DOHH2 (cell line): ENCODE data around the gene REEP6.
"Not testable (repeated sequence)": the region's sequence is repeated elsewhere in the genome, so short reads cannot be mapped to it uniquely, and the experiment has no call there.

Experiments
- H3F3A ChIP-seq: fragments of 200-600 bp; sonication (generic), shearing (Covaris generic); 2 replicates; pipeline ENCODE4 v1.6.0; 2016; ENCODE audit warnings: antibody characterized with exemption, mild to moderate bottlenecking; ENCODE audit not compliant: control insufficient read depth, insufficient read depth
- H3K27ac ChIP-seq: fragments of 200-600 bp; sonication (generic); 2 replicates; pipeline ENCODE4 v1.5.1; 2014; ENCODE audit warnings: low read depth, mild to moderate bottlenecking, low read length, moderate library complexity
- H3K27me3 ChIP-seq: fragments of 200-600 bp; sonication (generic); 2 replicates; pipeline ENCODE4 v1.6.1; 2014; ENCODE audit warnings: mild to moderate bottlenecking, low read length, mixed read lengths; ENCODE audit not compliant: control insufficient read depth
- H3K36me3 ChIP-seq: fragments of 200-600 bp; sonication (generic); 2 replicates; pipeline ENCODE4 v1.6.1; 2014; ENCODE audit warnings: mild to moderate bottlenecking, low read length, moderate library complexity, mixed read lengths; ENCODE audit not compliant: control insufficient read depth
- H3K4me1 ChIP-seq: fragments of 200-600 bp; sonication (generic); 2 replicates; pipeline ENCODE4 v1.6.1; 2014; ENCODE audit warnings: mild to moderate bottlenecking, low read length, mixed read lengths; ENCODE audit not compliant: control insufficient read depth
- H3K4me2 ChIP-seq: fragments of 200-600 bp; sonication (generic); 2 replicates; pipeline ENCODE4 v1.6.0; 2014; ENCODE audit warnings: mild to moderate bottlenecking, low read length, moderate library complexity
- H3K4me3 ChIP-seq: fragments of 200-600 bp; sonication (generic); 2 replicates; pipeline ENCODE4 v1.5.1; 2014; ENCODE audit warnings: mild to moderate bottlenecking, low read length, mixed read lengths
- H3K79me2 ChIP-seq: fragments of 200-600 bp; sonication (generic); 2 replicates; pipeline ENCODE4 v1.6.1; 2014; ENCODE audit warnings: mild to moderate bottlenecking, low read length, mixed read lengths; ENCODE audit not compliant: control insufficient read depth
- H3K9me2 ChIP-seq: fragments of 200-600 bp; sonication (generic); replicated peaks from 2 replicates; pipeline ENCODE4 v1.6.1; 2014; ENCODE audit warnings: mild to moderate bottlenecking, low read length, mixed read lengths; ENCODE audit not compliant: control insufficient read depth
- H3K9me3 ChIP-seq: fragments of 200-600 bp; sonication (generic); 2 replicates; pipeline ENCODE4 v1.6.1; 2014; ENCODE audit warnings: antibody characterized with exemption, low read length, mixed read lengths; ENCODE audit not compliant: control insufficient read depth, insufficient read depth
- H4K20me1 ChIP-seq: fragments of 200-600 bp; sonication (generic); 2 replicates; pipeline ENCODE4 v1.6.0; 2014; ENCODE audit warnings: low read depth, mild to moderate bottlenecking, antibody characterized with exemption, low read length, moderate library complexity; ENCODE audit not compliant: control insufficient read depth, insufficient read depth
- EZH2phosphoT487 ChIP-seq: fragments of 200-600 bp; sonication (generic); IDR thresholded peaks from 2 replicates; pipeline ENCODE4 v1.6.1; 2017; ENCODE audit warnings: borderline replicate concordance, mild to moderate bottlenecking, antibody characterized with exemption, low read length, moderate library complexity, mixed read lengths
- TF ChIP-seq, protein P1 (sequence below): fragments of 200-600 bp; sonication (generic); IDR thresholded peaks from one replicate; pipeline ENCODE4 v1.5.1; 2014; ENCODE audit warnings: antibody characterized with exemption, mild to moderate bottlenecking, low read depth, low read length; ENCODE audit not compliant: poor library complexity, severe bottlenecking

REEP6 gene

DNA sequence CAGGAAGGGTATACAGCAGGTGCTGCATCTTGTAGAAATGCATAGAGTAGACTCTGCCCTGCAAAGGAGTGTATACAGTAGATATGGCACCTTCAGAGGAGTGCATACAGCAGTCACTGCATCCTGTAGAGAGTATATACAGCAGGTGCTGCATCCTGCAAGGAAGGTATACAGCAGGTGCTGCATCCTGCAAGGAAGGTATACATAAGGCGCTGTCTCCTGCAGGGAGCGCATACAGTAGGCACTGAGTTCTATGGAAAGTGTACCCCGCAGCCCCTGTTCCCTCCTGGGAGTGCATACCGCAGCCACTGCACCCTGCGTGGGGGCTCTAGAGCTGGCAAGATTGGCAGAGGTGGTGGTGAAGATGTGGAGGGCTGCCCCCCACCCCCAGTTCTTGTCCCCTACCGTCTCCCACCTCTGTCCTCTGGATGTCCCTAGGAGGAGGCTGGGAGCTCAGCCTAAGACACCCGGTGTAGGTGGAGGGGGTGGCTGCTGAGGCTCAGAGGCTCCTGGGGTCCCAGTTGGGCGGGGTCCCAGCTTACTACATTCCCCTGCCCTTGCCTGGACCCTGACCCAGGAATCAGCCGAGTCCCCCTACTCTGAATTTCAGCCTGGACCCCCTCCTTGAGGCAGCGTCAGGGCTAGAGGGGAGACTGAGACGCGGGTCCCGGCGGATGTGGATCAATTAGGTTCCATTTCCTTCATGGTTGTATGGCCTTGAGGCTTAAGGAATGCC lies 24.2 kb downstream of the REEP6 start:
- Histone ChIP-seq H3K27me3 (peaks cover 16% of the 10 kb centered on the region), H3F3A (no peaks in the 10 kb centered on the region), H4K20me1 (0 out of 2 replicates have a peak, but pooled peaks cover 3% of the 10 kb centered on the region), H3K4me3 (no peak overlapping the region), H3K9me3 (no peaks in the 10 kb centered on the region), H3K36me3 (no peaks in the 10 kb centered on the region), H3K27ac (no peak overlapping the region), H3K4me1 (peaks cover 10% of the 10 kb centered on the region), H3K4me2 (no peak overlapping the region), H3K79me2 (no peaks in the 10 kb centered on the region), H3K9me2 (no peaks in the 10 kb centered on the region)
- no peak for TF ChIP-seq EZH2phosphoT487

DNA sequence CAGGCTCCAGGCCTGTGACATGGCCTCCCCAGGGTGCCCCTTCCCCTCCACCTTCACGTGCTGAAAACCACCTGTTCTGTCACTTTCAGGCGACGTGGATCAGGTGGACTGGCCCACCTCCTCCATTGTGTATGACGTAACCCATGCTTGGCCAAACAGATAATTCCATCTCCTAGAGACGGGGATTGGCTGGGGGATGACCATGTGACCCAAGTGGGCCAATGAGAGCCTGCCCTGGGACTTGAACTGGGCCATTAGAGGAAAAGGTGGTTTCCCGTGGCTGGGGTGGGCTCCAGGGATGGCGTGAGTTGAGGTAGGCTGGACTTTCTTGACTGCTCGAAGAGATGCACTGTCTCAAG lies 25.4 kb downstream of the REEP6 start:
- Histone ChIP-seq H3K79me2 (no peaks in the 10 kb centered on the region), H3K4me3 (no peak overlapping the region), H4K20me1 (0 out of 2 replicates have a peak, but pooled peaks cover 3% of the 10 kb centered on the region), H3K27me3 (peaks cover 6% of the 10 kb centered on the region), H3K9me3 (no peaks in the 10 kb centered on the region), H3K27ac (no peak overlapping the region), H3K4me1 (peaks cover 10% of the 10 kb centered on the region), H3K4me2 (no peak overlapping the region), H3F3A (no peaks in the 10 kb centered on the region), H3K9me2 (no peaks in the 10 kb centered on the region), H3K36me3 (no peaks in the 10 kb centered on the region)
- TF ChIP-seq, protein P1, sequence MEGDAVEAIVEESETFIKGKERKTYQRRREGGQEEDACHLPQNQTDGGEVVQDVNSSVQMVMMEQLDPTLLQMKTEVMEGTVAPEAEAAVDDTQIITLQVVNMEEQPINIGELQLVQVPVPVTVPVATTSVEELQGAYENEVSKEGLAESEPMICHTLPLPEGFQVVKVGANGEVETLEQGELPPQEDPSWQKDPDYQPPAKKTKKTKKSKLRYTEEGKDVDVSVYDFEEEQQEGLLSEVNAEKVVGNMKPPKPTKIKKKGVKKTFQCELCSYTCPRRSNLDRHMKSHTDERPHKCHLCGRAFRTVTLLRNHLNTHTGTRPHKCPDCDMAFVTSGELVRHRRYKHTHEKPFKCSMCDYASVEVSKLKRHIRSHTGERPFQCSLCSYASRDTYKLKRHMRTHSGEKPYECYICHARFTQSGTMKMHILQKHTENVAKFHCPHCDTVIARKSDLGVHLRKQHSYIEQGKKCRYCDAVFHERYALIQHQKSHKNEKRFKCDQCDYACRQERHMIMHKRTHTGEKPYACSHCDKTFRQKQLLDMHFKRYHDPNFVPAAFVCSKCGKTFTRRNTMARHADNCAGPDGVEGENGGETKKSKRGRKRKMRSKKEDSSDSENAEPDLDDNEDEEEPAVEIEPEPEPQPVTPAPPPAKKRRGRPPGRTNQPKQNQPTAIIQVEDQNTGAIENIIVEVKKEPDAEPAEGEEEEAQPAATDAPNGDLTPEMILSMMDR, result no peak
- no peak for TF ChIP-seq EZH2phosphoT487

DNA sequence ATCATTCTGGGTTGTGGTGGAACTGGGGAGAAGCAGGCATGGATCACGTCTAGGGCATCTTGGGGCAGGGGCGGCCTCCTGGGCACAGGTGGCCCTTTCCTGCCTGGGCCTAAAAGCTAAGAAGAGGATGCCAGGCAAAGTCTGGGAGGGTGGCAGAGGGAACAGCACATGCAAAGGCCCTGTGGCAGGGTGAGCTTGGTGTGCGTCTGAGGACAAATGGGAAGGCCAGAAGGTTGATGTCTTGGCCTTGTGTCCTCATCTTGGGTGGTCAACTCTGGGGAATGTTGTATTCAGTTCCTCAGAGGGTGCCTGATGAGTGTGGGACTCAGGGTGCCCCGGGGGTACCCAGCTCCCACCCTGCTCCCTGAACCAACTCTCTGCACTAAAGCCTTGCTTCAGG lies 27.5 kb downstream of the REEP6 start:
- no peaks in the 10 kb centered on the region for H3K9me3 ChIP-seq
- no peaks in the 10 kb centered on the region for H3F3A ChIP-seq
- no peaks in the 10 kb centered on the region for H4K20me1 ChIP-seq
- no peak overlapping the region for H3K4me3 ChIP-seq
- no peaks in the 10 kb centered on the region; the same call in 1 of the 2 replicates for H3K4me1 ChIP-seq
- no peak overlapping the region for H3K27ac ChIP-seq
- TF ChIP-seq EZH2phosphoT487, result no peak
- TF ChIP-seq, protein P1, result no peak
- no peaks in the 10 kb centered on the region for H3K9me2 ChIP-seq
- no peaks in the 10 kb centered on the region for H3K27me3 ChIP-seq
- H3K4me2 ChIP-seq, result no peak overlapping the region
- no peaks in the 10 kb centered on the region for H3K36me3 ChIP-seq
- no peaks in the 10 kb centered on the region for H3K79me2 ChIP-seq

DNA sequence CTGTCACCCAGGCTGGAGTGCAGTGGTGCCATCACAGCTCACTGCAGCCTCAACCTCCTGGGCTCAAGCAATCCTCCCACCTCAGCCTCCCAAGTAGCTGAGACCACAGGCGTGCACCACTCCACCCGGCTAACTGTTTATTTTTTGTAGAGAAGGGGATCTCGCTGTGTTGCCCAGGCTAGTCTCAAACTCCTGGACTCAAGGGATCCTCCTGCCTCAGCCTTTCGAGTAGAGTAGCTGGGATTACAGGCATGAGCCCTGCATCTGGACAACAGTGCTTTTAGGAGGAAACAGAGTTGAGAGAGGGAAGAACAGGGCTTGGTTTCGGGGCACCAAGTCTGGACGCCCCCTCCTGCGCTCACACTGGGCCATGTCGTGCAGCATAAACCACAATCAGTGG lies 28.8 kb downstream of the REEP6 start:
- H3K4me1 ChIP-seq, H3K4me2 ChIP-seq: not testable (repeated sequence)

More for the DNA sequence above, 28.8 kb downstream of the REEP6 start:
- not testable (repeated sequence) for H3K36me3 ChIP-seq, H3K79me2 ChIP-seq, H3K9me2 ChIP-seq, H3F3A ChIP-seq, H3K4me3 ChIP-seq, H4K20me1 ChIP-seq, H3K27me3 ChIP-seq, H3K9me3 ChIP-seq, H3K27ac ChIP-seq
